K562 (cell line): ENCODE measurements around the gene ZBTB42. TPM values are rescaled to one million over a fixed set of nuclear protein-coding genes. Genes with fewer than 3 reads are reported as not detected.
A peak's percentile ranks its signal among the peaks of the same experiment; 100 is the strongest.

ENCODE experiments used
- BRD9 ChIP-seq: fragments of 450-650 bp; IDR thresholded peaks from 2 replicates; pipeline ENCODE4 v1.6.1; 2018; ENCODE audit warnings: low read depth; ENCODE audit not compliant: partially characterized antibody
- EP300 ChIP-seq: IDR thresholded peaks from 2 replicates; pipeline ENCODE4 v1.6.1; 2012; ENCODE audit warnings: low read length, improper control_type of control experiment
- EP400 ChIP-seq: fragments of 450-650 bp; IDR thresholded peaks from 2 replicates; pipeline ENCODE4 v1.6.1; 2017; ENCODE audit warnings: antibody characterized with exemption, mild to moderate bottlenecking, moderate library complexity
- HCFC1 ChIP-seq: IDR thresholded peaks from 2 replicates; pipeline ENCODE4 v1.6.1; 2012; ENCODE audit warnings: low read depth, low read length, improper control_type of control experiment
- IRF2 ChIP-seq: sonication (generic); formaldehyde crosslinking; IDR thresholded peaks from 2 replicates; pipeline ENCODE4 v1.8.1; 2022; ENCODE audit warnings: mild to moderate bottlenecking, missing genetic modification reagents
- KLF13 ChIP-seq: fragments of 450-650 bp; IDR thresholded peaks from 2 replicates; pipeline ENCODE4 v1.6.1; 2016; ENCODE audit warnings: missing genetic modification characterization, low read depth, mild to moderate bottlenecking, missing compliant biosample characterization, moderate library complexity, borderline replicate concordance
- MTA1 ChIP-seq: fragments of 450-650 bp; IDR thresholded peaks from 2 replicates; pipeline ENCODE4 v1.6.1; 2017; ENCODE audit warnings: borderline replicate concordance
- NR2C2 ChIP-seq, 2 experiments: fragments of 200-800 bp in 1 of 2; sonication (Bioruptor generic) in 1 of 2; sonication (generic) in 1 of 2; formaldehyde crosslinking in 1 of 2; IDR thresholded peaks; 2 replicates each; pipeline versions ENCODE4 v1.6.1 to v1.8.0; 2016 to 2022; ENCODE audit warnings: mild to moderate bottlenecking in 1 of 2, missing compliant biosample characterization in 1 of 2, missing genetic modification characterization in 1 of 2, missing genetic modification reagents in 1 of 2
- RBFOX2 ChIP-seq: fragments of 200-400 bp; formaldehyde crosslinking; IDR thresholded peaks from 2 replicates; pipeline ENCODE4 v1.6.1; 2017; ENCODE audit warnings: low read depth, mild to moderate bottlenecking, low read length, moderate library complexity
- RNF2 ChIP-seq: sonication (generic); IDR thresholded peaks from 2 replicates; pipeline ENCODE4 v1.6.1; 2016
- SIN3A ChIP-seq, 2 experiments: fragments of 150-350 bp in 1 of 2; IDR thresholded peaks; 2 replicates each; pipeline ENCODE4 v1.6.1; 2011 to 2016; ENCODE audit warnings: borderline replicate concordance in 2 of 2, low read depth in 2 of 2, low read length in 2 of 2, mild to moderate bottlenecking in 2 of 2, moderate library complexity in 2 of 2; ENCODE audit not compliant: control insufficient read depth in 1 of 2
- SMARCA4 ChIP-seq: fragments of 450-650 bp; IDR thresholded peaks from 2 replicates; pipeline ENCODE4 v1.6.1; 2016
- SMARCE1 ChIP-seq: fragments of 450-650 bp; IDR thresholded peaks from 2 replicates; pipeline ENCODE4 v1.7.1; 2016; ENCODE audit warnings: mild to moderate bottlenecking
- TEAD1 ChIP-seq, 2 experiments: fragments of 450-650 bp in 1 of 2; sonication (generic) in 1 of 2; formaldehyde crosslinking; IDR thresholded peaks; 2 replicates each; pipeline versions ENCODE4 v1.4.0 to v1.8.0; 2020 to 2022; ENCODE audit warnings: mild to moderate bottlenecking in 2 of 2, missing genetic modification reagents in 1 of 2
- ZBTB11 ChIP-seq, 3 experiments: fragments of 200-800 bp in 1 of 3; fragments of 250-450 bp in 1 of 3; fragments of 450-650 bp in 1 of 3; sonication (Bioruptor Pico) in 1 of 3; sonication (Bioruptor generic) in 1 of 3; formaldehyde crosslinking in 1 of 3; IDR thresholded peaks; 2 replicates each; pipeline versions ENCODE4 v1.6.1 to v1.8.0; 2016 to 2022; ENCODE audit warnings: mild to moderate bottlenecking in 2 of 3, missing genetic modification characterization in 2 of 3, missing compliant biosample characterization in 1 of 3, moderate library complexity in 1 of 3
- ZBTB7A ChIP-seq: IDR thresholded peaks from 2 replicates; pipeline ENCODE4 v1.6.1; 2011; ENCODE audit warnings: low read depth, mild to moderate bottlenecking, low read length, moderate library complexity, borderline replicate concordance; ENCODE audit not compliant: control insufficient read depth
- ZNF212 ChIP-seq: fragments of 450-650 bp; formaldehyde crosslinking; IDR thresholded peaks from 2 replicates; pipeline ENCODE4 v1.4.0; 2020; ENCODE audit warnings: mild to moderate bottlenecking
- ZNF707 ChIP-seq: fragments of 250-450 bp; sonication (Bioruptor Pico); conservative IDR thresholded peaks from 2 replicates; pipeline ENCODE4 v1.8.0; 2022; ENCODE audit warnings: inconsistent platforms, mild to moderate bottlenecking, moderate library complexity
- ZNF780A ChIP-seq: fragments of 250-450 bp; sonication (Bioruptor Pico); IDR thresholded peaks from 2 replicates; pipeline ENCODE4 v1.5.0; 2021; ENCODE audit warnings: mild to moderate bottlenecking
- polyA plus RNA-seq, 8 experiments: library from polyadenylated mRNA; depleted of rRNA in 4 of 8; stranded (reverse) in 5 of 8; unstranded in 3 of 8; fragments of >200 nt; fragmentation: Nextera tagmentation in 2 of 8; fragmentation: Illumina TruSeq in 1 of 8; extraction: Ambion mirVana in 2 of 8; extraction: Trizol in 1 of 8; gene quantifications; 2 replicates each; pipeline versions ENCODE4 v1.2.1 to v1.2.3, GENCODE V29; 2011 to 2014; ENCODE audit warnings: inconsistent platforms in 1 of 8, missing spikeins in 1 of 8
- total RNA-seq, 7 experiments: library from RNA; depleted of rRNA in 6 of 7; stranded (reverse); fragments of >200 nt in 6 of 7; fragmentation: Illumina TruSeq in 2 of 7; extraction: Trizol in 2 of 7; gene quantifications; 2 replicates each; pipeline versions ENCODE4 v1.2.1 to v1.2.3, GENCODE V29; 2011 to 2021; ENCODE audit warnings: low replicate concordance in 1 of 7
- TF ChIP-seq, protein P1 (sequence below): sonication (generic); formaldehyde crosslinking; IDR thresholded peaks from 2 replicates; pipeline ENCODE4 v1.8.0; 2022; ENCODE audit warnings: mild to moderate bottlenecking, missing genetic modification reagents

ZBTB42 gene
- total and polyA plus RNA-seq, 9 of the 15 experiments (the other 6 are each of a cell fraction or from before 2014, with no cell fraction given), result 0.03 to 8.5 (median 2.4) TPM

- TF ChIP-seq, protein P1, sequence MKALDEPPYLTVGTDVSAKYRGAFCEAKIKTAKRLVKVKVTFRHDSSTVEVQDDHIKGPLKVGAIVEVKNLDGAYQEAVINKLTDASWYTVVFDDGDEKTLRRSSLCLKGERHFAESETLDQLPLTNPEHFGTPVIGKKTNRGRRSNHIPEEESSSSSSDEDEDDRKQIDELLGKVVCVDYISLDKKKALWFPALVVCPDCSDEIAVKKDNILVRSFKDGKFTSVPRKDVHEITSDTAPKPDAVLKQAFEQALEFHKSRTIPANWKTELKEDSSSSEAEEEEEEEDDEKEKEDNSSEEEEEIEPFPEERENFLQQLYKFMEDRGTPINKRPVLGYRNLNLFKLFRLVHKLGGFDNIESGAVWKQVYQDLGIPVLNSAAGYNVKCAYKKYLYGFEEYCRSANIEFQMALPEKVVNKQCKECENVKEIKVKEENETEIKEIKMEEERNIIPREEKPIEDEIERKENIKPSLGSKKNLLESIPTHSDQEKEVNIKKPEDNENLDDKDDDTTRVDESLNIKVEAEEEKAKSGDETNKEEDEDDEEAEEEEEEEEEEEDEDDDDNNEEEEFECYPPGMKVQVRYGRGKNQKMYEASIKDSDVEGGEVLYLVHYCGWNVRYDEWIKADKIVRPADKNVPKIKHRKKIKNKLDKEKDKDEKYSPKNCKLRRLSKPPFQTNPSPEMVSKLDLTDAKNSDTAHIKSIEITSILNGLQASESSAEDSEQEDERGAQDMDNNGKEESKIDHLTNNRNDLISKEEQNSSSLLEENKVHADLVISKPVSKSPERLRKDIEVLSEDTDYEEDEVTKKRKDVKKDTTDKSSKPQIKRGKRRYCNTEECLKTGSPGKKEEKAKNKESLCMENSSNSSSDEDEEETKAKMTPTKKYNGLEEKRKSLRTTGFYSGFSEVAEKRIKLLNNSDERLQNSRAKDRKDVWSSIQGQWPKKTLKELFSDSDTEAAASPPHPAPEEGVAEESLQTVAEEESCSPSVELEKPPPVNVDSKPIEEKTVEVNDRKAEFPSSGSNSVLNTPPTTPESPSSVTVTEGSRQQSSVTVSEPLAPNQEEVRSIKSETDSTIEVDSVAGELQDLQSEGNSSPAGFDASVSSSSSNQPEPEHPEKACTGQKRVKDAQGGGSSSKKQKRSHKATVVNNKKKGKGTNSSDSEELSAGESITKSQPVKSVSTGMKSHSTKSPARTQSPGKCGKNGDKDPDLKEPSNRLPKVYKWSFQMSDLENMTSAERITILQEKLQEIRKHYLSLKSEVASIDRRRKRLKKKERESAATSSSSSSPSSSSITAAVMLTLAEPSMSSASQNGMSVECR (CRISPR knock-in tag), result 0 out of 2 replicates have a peak, but pooled peaks have one; percentile 45
- peak; percentile 71 for TF ChIP-seq KLF13 (tag)
- TF ChIP-seq MTA1, result 0 out of 2 replicates have a peak, but pooled peaks have one; percentile 22
- peak; percentile 44 for TF ChIP-seq EP400
- TF ChIP-seq ZBTB11 (CRISPR knock-in tag; IDR thresholded peaks at IDR 0.05), result peak in 1 of 3 experiments; percentile 55; a peak in 1 of 6 replicates
- TF ChIP-seq EP300, result no peak
- no peak for TF ChIP-seq SMARCA4
- TF ChIP-seq SMARCE1, result peak; percentile 45; the same call in 1 of the 2 replicates
- TF ChIP-seq ZNF212 (CRISPR knock-in tag), result no peak
- TF ChIP-seq IRF2, result no peak
- TF ChIP-seq RNF2, result no peak
- peak; percentile 99 for TF ChIP-seq ZBTB7A
- TF ChIP-seq BRD9, result peak; percentile 17
- no peak for TF ChIP-seq ZNF707 (CRISPR knock-in tag)
- peak; percentile 37 for TF ChIP-seq HCFC1
- peak; percentile 48; the same call in 1 of the 2 replicates for TF ChIP-seq RBFOX2
- no peak for TF ChIP-seq NR2C2 (CRISPR knock-in tag; IDR thresholded peaks at IDR 0.05)
- TF ChIP-seq NR2C2 (tag; IDR thresholded peaks at IDR 0.05), result peak; percentile 54; the same call in 1 of the 2 replicates
- no peak for TF ChIP-seq ZNF780A (CRISPR knock-in tag)
- no peak for TF ChIP-seq TEAD1 (CRISPR knock-in tag; IDR thresholded peaks at IDR 0.05)
- TF ChIP-seq SIN3A (IDR thresholded peaks at IDR 0.05; ENCODE audit: borderline replicate concordance in 2 of 2, control insufficient read depth in 1 of 2, low read depth in 2 of 2, low read length in 2 of 2), result 0 out of 4 replicates have a peak, but pooled peaks of 1 of the 2 experiments have one; percentile 14
Measured at GRCh38 chr14:104800015-104800770, 708 bp upstream of the ZBTB42 start (continued).
